GM15510 (cell line): Measurements from ENCODE around the gene SCN10A.

Source experiments
- POLR2A ChIP-seq: IDR thresholded peaks from 3 replicates; pipeline ENCODE4 v1.6.1; 2011; ENCODE audit warnings: borderline replicate concordance; ENCODE audit not compliant: insufficient read length; ENCODE audit errors: extremely low read depth

Gene SCN10A

DNA sequence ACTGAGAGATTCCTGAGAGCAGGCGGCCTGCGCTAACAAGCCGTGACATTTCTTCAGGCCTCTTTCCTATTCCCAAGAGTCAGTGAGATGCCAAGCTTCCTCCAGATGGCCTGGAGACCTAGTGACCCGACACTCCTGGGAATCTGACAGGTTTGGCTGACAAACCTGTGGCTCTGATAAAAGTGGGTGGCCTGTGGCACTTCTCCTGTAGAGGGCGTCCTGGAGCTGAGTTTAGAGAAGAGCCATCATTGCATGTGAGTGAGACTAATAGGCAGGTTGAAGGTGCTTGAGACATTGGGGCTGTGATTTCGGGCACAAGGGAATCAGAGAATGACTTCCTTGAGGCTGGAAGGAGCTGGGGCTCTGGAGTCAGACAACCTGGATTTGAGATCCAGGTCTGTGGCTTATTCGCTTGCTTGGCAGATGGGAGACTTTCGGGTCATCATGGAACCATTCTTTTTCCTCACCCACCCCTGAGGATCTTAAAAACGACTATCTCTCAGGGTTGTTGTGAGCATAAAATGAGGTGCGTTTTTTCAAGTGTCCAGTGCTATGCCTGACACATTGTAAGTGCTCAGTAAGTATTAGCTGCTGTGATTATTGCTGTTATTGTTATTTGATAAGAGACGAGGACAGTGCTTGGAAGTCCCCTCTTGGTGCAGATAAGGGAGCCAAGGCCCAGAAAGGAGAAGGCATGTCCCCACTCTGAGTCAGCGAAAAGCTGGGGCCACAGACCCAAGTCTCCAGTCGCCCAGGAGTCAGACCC lies 77.2 kb downstream of the SCN10A start:
- no peak for TF ChIP-seq POLR2A

DNA sequence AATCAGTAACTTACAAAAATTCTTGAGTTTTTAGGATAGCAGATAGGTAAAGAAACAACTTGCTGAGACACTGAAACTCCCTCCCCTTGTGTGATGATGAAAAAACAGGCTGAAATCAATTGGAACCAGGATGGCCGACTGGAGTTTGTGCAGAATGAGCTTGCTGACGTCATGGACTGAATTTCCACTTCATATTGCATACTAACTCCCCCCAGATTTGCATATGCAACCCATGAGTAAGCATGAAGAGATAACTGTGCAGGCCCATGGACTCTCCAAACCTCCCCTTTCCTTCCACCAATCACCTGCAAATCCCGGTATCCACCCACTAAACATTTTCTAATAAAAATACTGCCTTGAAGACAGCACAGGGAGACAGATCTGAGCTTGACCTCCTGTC lies 84.5 kb downstream of the SCN10A start:
- no peak for TF ChIP-seq POLR2A

DNA sequence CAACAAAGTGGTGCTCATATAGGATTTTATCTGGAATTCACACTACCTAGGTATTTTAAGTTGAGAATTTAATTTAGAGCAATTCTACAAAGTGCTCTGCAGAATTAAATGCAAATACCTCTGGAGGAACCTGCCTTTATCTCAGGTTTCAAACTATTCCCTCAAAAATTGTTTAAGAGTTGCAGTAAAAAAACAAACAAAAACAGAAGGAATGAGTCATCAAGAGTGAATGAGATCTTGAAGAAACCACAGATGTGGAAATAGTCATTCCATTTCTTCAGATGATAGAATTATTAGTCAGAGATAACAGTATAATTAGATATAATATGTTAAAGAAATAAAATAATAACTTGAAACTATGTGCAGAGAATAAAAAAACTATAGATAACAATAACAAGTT lies 85.7 kb downstream of the SCN10A start:
- TF ChIP-seq POLR2A, result no peak

DNA sequence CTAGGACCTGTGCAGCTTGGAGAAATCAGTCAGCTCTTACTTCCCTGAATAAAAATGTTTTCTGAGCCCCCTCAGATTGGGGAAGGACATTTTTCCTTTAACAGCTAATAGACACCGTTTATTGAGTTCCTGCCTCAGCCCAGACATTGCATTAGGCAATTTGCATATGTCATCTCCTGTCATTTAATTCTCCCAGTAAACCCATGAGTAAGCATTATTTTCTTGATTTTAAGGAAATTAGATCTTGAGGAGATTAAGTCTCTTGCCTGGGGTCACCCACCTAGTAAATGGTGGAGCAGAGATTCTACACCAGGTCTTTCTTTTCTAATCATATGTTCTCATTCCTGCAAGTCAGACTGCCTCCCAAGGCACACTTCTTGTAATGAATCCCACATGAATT lies 88.0 kb downstream of the SCN10A start:
- TF ChIP-seq POLR2A, result no peak

DNA sequence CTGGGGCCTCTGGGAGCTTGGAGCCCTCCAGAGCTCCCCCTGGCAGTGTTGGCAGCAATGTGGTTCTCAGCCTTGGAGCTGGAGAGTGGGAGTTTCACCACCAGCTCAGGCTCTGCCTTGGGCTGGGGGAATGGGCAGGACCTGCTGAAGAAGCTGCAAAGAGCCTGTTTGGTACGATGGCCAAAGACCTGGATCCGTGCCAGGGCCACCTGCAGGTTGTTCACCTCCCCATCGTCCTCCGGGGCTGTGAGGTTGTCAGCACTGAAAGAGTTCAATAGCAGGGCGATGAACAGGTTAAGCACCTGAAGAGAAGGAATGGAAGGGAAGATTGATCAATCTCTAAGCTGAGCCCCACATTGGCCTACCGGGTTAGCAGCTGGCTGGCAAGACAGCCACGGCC lies 89.3 kb downstream of the SCN10A start:
- TF ChIP-seq POLR2A, result no peak

DNA sequence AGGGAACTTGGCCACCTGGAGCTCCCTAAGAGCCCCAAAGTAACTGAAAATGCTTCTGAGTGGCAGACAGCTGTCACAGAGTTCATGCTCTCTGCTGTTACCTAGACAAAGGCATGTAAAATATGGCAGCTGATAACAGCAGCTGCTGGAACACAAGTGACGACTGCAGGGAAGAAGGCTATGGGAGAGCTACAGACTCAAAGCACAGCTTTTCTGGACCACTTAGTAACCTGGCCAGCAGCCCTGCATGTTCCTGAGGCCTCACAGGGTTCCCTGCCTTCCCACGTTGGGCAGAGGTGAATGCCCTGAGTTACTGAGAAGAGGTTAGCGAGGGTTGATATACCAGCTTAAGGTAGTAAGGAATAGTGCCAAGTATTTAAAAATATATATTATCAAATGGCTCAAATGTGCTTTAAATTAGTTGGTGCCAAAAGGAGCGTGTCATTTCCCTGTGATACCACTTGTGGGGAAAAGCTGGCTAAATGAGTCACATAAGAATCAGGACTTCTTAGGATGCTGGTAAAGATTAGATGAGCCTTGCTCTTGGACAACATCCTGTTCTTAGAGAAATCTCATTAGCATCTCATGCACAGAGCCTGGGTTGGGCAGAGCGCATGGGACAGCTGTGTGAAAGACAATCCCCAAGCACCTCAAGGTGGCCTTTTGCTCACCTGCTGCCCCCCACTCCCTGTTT lies 90.1 kb downstream of the SCN10A start:
- no peak for TF ChIP-seq POLR2A

DNA sequence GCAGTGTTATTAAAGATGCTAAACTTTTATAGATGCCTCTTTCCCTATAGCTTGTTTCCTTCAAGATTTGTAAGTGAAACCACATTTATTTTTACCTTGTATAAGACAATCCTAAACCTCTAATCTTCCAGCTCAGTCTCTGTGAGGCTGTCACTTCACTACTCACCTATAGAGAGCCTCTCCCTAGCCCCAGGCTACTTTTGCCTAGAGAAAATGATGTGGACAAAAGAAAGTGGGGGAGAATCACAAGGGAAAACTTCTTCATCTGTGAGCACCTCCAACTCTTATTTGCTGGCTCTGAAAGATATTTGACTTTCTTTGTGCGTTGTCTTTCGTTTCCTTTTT lies 91.7 kb downstream of the SCN10A start:
- TF ChIP-seq POLR2A, result no peak

DNA sequence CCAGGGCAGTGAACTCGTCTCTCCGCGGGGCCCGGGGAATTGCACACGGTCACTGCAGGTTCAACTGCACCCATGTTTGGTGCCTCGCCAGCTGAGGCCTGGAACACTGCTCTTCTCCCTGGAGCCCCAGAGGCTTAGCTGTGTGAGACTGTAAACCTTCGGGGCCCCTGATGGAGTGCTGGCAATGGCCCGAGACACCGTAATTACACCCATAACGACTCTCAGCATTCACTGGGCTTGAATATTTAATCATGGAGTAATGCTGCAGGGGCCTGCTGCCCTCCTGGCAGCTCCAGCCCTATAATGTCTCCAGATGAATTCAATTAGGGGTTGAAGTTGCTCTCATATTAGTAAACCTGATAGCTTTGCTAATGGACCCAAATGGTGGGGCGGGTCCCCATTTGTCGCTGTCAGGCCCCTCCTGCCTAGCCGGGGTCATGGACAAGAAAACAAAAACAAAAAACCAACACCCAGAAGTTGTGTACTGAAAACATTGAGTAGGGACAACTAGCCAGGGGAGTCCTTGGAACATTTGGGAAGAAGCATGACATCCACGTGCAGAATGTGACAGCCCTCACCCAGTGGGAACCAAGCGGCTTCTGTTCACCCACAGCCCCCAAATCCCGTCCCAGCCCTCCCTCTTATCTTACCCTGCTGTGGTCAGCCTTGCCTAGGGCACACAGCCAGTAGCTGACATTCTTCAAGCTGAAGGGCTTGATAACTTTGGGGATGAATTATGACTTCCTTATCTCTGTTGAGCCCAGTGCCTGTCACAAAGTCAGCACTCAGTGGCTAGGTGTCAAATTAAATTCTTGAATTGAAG lies 92.2 kb downstream of the SCN10A start:
- no peak for TF ChIP-seq POLR2A

DNA sequence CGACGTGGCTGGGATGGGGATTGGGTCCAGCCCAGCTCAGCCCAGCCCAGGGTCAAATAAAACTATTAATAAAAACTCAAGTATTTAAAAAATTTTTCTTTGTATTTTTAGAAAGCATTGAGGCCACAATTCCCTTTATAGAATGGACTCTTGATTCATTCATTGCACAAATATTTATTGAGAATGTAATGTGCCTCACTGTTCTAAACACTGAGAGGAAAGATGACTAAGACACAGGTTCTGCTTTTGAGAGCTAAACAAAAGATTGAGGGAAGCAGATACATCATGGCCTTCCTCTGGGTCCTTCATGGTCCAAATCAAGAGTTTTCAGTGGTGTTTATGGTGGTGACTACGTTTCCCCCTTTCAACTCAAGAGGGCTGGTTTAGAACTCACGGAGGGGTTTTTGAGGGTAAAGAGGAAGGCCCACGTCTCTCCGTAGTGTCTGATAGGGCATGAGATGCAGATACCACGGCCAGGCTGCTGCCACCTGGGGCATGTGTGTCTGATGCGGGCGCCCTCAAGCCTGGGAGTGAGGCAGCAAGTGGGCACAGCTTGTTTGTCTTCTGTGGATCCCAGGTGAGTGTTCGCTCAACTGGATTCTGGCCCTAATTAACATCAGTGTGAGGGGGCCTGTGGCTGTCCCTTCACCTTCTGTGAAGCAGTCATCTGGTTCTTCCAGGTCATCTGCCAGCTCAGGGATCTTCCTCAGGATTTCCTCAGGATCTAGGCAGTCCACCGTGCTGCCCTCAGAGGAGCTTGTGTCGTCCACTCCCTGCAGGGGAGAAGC lies 93.0 kb downstream of the SCN10A start:
- no peak for TF ChIP-seq POLR2A

DNA sequence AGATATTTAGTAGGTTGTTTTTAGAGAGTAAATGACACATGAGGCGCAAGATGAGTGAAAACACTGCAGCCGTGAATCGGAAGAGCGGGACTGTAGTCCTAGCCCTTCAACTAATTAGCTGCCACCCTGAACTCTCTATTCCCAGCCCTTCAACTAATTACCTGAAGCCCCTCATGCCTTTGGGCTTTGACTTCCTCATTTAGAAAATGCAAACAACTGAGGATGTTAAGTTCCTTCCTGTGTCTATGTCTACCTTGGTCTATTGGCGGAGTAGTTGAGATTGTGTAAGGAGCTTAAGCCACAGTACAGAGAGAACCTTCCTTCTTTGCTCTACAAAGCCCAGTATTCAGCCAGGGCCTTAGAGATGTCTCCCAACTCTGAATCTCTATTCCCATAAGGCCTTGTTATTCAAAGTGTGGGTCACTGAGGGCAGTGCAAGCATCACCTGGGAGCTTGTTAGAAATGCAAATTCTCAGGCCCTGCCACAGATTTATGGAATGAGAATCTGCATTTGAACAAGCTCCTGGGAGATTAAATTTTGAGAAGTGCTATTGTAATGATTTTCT lies 94.7 kb downstream of the SCN10A start:
- no peak for TF ChIP-seq POLR2A

DNA sequence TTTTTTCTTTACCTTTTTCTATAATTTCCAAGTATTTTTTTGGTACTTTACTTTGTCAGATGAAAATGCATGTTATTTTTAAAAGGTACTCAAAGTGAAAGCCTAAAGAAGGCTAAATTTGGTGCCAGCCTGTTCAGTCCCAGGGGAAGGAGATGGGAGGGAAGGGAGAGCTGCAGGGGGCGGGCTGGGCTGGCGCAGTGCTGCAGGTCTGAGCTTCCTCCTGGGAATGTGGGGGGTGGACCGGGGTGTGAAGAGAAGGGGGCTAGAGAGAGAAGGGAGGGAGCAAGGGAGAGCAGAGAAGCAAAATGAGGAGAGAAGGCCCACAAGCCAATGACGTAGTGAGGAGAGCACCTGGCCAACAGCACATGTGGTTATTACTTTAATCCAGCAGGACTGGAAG lies 95.6 kb downstream of the SCN10A start:
- no peak for TF ChIP-seq POLR2A

DNA sequence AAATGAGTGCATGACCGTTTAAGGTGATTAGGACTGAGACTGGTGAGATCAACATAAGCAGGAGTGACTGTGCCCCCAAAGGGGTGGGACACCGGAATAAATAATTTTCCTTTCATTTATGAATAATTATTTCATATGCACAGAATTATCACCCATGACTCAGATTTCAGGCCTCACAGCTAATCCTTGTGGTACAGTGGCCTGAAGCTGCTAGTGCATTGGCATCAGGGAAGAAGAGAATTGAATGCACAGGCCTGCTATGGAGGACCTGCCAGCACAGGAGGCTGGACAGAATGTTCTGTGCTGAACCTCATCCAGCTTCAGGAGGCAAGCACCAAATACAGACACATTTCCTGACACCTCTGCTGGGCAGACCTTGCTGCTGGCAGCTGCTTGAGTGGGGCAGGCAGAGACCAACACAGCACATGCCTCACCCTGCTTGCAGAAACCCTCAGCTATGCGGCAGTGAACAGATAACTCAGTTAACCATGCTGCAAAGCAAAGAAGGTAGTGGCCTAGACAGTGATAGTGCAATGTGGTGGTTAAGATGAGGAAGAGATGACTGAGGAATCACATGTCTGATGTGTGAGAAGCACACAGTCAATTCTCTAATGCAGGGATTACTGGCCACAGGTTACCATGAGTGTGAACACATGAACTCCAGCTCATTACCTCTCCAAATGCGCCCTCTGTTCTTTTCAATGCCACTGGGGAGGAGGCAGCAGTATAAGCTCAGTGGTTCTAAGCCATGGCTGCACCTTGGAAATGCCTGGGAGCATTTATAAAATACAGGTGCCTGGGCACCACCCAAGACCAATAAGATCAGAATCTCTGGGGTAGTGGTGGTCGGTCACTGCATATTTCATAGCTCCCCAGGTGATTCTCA lies 98.4 kb downstream of the SCN10A start:
- TF ChIP-seq POLR2A, result no peak

DNA sequence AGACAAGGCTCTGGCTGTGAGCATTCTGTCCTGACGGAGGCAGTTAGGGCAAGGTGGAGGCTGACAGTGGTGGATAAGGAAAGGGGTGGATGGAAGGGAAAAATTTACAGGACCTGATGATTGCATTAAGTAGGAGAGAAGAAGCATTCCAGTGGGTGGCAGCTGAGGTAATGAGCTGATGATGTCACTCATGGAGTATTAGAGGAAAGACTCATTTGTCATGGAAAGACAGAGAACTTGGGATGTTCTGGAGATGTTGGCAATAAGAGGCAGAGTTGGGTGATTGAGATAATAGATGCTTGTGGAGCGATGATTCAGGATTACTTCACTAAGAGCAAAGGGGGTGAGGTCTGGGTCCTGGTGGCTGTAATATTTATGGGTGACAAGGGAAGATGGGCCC lies 102.9 kb downstream of the SCN10A start:
- TF ChIP-seq POLR2A, result no peak
